ENCODE measurements around the gene SCAMP2. TPM values are rescaled to one million over a fixed set of nuclear protein-coding genes. Genes with fewer than 3 reads are reported as not detected.

The SCAMP2 gene
- total and polyA plus RNA-seq, 2 donors (not counting 1 experiment from before 2014, with no cell fraction given) = 85.1 to 105 TPM

GRCh38 chr15:74842581-74843444, 30.4 kb downstream of the SCAMP2 start, which contains the start of gene ULK3:
TSS of gene ULK3 (minus strand) at chr15:74843156. CDS start at chr15:74843105, 51 bp downstream.
- no peak for TF ChIP-seq EZH2 (IDR thresholded peaks at IDR 0.05; ENCODE audit: borderline replicate concordance, insufficient read depth, low read depth, low read length, poor library complexity, severe bottlenecking)
- peak; percentile 80 for TF ChIP-seq CTCF (IDR thresholded peaks at IDR 0.05)
- Histone ChIP-seq H3K9me3 (ENCODE audit: control extremely low read depth in 1 of 3, control insufficient read depth in 2 of 3, insufficient read depth in 1 of 3, low read length in 2 of 3) (no peaks in the 10 kb centered on the region), H4K20me1 (ENCODE audit: control insufficient read depth, insufficient read depth, low read length, poor library complexity, severe bottlenecking) (no peaks in the 10 kb centered on the region), H3K27ac (ENCODE audit: low read length in 2 of 2) (peak within 1 kb of the TSS; percentile 78 to 81), H2AFZ (ENCODE audit: insufficient read depth, low read depth, low read length, poor library complexity, severe bottlenecking) (peak within 1 kb of the TSS; percentile 95), H3K27me3 (replicated peaks in 1 of 4; ENCODE audit: control extremely low read depth in 1 of 4, control insufficient read depth in 3 of 4, insufficient read depth in 4 of 4, low read length in 3 of 4) (no peaks in the 10 kb centered on the region), H3K4me1 (ENCODE audit: control insufficient read depth in 2 of 2, insufficient read depth in 2 of 2, low read length in 2 of 2) (peaks cover 26 to 40% of the 10 kb centered on the region in 2 donors), H3K36me3 (replicated peaks in 1 of 2; ENCODE audit: control extremely low read depth in 1 of 2, control insufficient read depth in 1 of 2, extremely low read depth in 1 of 2, insufficient read depth in 2 of 2, low read length in 1 of 2) (peaks cover 0 to 21% of the 10 kb centered on the region in 2 experiments), H3K79me2 (ENCODE audit: control insufficient read depth, insufficient read depth, low read length) (peaks cover 7% of the 10 kb centered on the region), H3K9ac (ENCODE audit: low read length) (peak within 1 kb of the TSS; percentile 80), H3K4me2 (replicated peaks; ENCODE audit: low read depth, low read length, poor library complexity, severe bottlenecking) (peak within 1 kb of the TSS; percentile 88), H3K4me3 (ENCODE audit: control extremely low read depth in 1 of 5, extremely low read depth in 1 of 5, insufficient read depth in 1 of 5, low read depth in 2 of 5, low read length in 4 of 5) (peak within 1 kb of the TSS; percentile 65 to 88 (median 72))
- Mint-ChIP-seq H3K4me3 (peak within 1 kb of the TSS; percentile 91), H3K4me1 (peaks cover 43% of the 10 kb centered on the region), H3K27ac (peak within 1 kb of the TSS; percentile 92), H3K27me3 (no peaks in the 10 kb centered on the region), H3K9me3 (ENCODE audit: insufficient read depth) (no peaks in the 10 kb centered on the region)
- ATAC-seq (ENCODE audit: low read depth) (peak; percentile 95), DNase-seq (peak; percentile 95)
- POLR2A ChIA-PET = interaction anchor here (0.7 to 1.8 kb wide), 6 partner anchors 14 to 96 kb away, joined by 3 to 10 read pairs (median 4); no protein-coding TSS in a partner anchor
- under 1% methylated on average over 84 of the region's 84 CpGs for WGBS (ENCODE audit: insufficient coverage)
- intact Hi-C loops (cut with micrococcal nuclease) = loop anchor here (1.0 to 5.0 kb wide), 8 partner anchors 30 to 229 kb away; partner anchors contain the start of genes FAM219B and SCAMP2
- CTCF ChIA-PET = interaction anchor here (0.5 to 10.2 kb wide), 15 partner anchors 11 to 226 kb away, joined by 3 to 98 read pairs (median 5); partner anchors contain the start of gene MPI

Data from B cell (primary cell).